Measurements from ENCODE around the gene JSRP1. TPM values are rescaled to one million over a fixed set of nuclear protein-coding genes. Genes with fewer than 3 reads are reported as not detected.

JSRP1 gene
- total and polyA plus RNA-seq, 2 donors from 2014 or later, result 0.37 to 5.0 TPM

DNA sequence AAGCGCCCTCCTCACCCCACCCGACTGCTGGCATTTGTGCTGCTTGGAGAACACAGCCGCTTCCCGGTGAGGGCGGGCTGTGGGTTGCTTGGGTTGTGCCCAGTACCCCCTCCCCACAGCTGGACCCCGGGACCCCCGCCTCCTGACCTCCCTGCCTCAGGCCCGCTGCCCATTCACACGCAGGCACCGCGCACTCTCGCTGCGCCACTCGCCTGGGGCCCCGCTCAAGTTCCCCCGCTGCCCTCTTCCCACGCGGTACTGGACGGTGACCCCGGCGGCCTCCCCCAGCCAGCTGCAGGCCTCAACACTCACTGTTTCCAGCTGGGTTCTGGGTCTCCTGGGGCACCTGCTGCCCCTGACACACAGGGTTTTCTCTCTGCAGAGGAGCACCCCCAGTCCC lies 36.5 kb downstream of the JSRP1 start:
- Histone ChIP-seq H3K36me3 (ENCODE audit: control insufficient read depth in 2 of 3, insufficient read depth in 3 of 3, low read length in 3 of 3) (peaks cover 0 to 17% (median 8%) of the 10 kb centered on the region in 3 donors), H3K4me3 (ENCODE audit: low read length in 3 of 3) (no peak overlapping the region), H3K27ac (ENCODE audit: low read depth in 2 of 2, low read length in 2 of 2) (no peak overlapping the region), H3K4me1 (ENCODE audit: control insufficient read depth in 2 of 3, insufficient read depth in 2 of 3, low read depth in 1 of 3, low read length in 3 of 3) (peaks cover 0 to 4% (median 0%) of the 10 kb centered on the region in 3 donors), H3K27me3 (ENCODE audit: control insufficient read depth, insufficient read depth, low read length) (no peaks in the 10 kb centered on the region), H3K9ac (ENCODE audit: low read length in 3 of 3) (no peak overlapping the region), H3K9me3 (ENCODE audit: control insufficient read depth in 2 of 3, insufficient read depth in 1 of 3, low read length in 3 of 3) (no peaks in the 10 kb centered on the region)
- intact Hi-C loops (cut with DNase I), result no loop called here
- TF ChIP-seq, protein P1, sequence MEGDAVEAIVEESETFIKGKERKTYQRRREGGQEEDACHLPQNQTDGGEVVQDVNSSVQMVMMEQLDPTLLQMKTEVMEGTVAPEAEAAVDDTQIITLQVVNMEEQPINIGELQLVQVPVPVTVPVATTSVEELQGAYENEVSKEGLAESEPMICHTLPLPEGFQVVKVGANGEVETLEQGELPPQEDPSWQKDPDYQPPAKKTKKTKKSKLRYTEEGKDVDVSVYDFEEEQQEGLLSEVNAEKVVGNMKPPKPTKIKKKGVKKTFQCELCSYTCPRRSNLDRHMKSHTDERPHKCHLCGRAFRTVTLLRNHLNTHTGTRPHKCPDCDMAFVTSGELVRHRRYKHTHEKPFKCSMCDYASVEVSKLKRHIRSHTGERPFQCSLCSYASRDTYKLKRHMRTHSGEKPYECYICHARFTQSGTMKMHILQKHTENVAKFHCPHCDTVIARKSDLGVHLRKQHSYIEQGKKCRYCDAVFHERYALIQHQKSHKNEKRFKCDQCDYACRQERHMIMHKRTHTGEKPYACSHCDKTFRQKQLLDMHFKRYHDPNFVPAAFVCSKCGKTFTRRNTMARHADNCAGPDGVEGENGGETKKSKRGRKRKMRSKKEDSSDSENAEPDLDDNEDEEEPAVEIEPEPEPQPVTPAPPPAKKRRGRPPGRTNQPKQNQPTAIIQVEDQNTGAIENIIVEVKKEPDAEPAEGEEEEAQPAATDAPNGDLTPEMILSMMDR (IDR thresholded peaks at IDR 0.05; ENCODE audit: borderline replicate concordance, extremely low read depth, insufficient read depth), result no peak
- no peak for FAIRE-seq
- no peak for DNase-seq

DNA sequence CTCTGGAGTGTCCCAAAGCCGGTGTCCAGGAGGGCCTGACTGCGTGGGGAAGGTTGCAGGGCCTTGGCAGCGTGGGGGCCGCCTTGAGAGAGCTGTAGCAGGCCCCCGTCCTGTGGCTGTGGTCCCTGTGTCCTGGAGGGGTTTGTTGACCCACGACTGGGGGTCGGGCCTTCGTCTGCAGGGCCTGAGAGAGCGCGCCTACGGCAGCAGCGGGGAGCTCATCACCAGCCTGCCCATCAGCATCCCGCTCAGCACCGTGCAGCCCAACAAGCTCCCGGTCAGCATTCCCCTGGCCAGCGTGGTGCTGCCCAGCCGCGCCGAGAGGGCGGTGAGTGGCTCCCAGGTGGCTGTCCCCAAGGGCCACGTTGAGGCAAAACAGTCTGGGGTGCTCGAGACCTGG lies 38.6 kb downstream of the JSRP1 start:
- H3K9me3 ChIP-seq (ENCODE audit: control insufficient read depth in 2 of 3, insufficient read depth in 1 of 3, low read length in 3 of 3), result no peaks in the 10 kb centered on the region
- no peak overlapping the region for H3K9ac ChIP-seq (ENCODE audit: low read length in 3 of 3)
- peaks cover 0 to 4% (median 0%) of the 10 kb centered on the region in 3 donors for H3K4me1 ChIP-seq (ENCODE audit: control insufficient read depth in 2 of 3, insufficient read depth in 2 of 3, low read depth in 1 of 3, low read length in 3 of 3)
- FAIRE-seq (no peak), DNase-seq (no peak)
- TF ChIP-seq, protein P1 (IDR thresholded peaks at IDR 0.05; ENCODE audit: borderline replicate concordance, extremely low read depth, insufficient read depth), result no peak
- no peaks in the 10 kb centered on the region for H3K27me3 ChIP-seq (ENCODE audit: control insufficient read depth, insufficient read depth, low read length)
- no peak overlapping the region for H3K4me3 ChIP-seq (ENCODE audit: low read length in 3 of 3)
- no peak overlapping the region for H3K27ac ChIP-seq (ENCODE audit: low read depth in 2 of 2, low read length in 2 of 2)
- H3K36me3 ChIP-seq (ENCODE audit: control insufficient read depth in 2 of 3, insufficient read depth in 3 of 3, low read length in 3 of 3), result peaks cover 0 to 29% (median 13%) of the 10 kb centered on the region in 3 donors
- intact Hi-C loops (cut with DNase I), result no loop called here

DNA sequence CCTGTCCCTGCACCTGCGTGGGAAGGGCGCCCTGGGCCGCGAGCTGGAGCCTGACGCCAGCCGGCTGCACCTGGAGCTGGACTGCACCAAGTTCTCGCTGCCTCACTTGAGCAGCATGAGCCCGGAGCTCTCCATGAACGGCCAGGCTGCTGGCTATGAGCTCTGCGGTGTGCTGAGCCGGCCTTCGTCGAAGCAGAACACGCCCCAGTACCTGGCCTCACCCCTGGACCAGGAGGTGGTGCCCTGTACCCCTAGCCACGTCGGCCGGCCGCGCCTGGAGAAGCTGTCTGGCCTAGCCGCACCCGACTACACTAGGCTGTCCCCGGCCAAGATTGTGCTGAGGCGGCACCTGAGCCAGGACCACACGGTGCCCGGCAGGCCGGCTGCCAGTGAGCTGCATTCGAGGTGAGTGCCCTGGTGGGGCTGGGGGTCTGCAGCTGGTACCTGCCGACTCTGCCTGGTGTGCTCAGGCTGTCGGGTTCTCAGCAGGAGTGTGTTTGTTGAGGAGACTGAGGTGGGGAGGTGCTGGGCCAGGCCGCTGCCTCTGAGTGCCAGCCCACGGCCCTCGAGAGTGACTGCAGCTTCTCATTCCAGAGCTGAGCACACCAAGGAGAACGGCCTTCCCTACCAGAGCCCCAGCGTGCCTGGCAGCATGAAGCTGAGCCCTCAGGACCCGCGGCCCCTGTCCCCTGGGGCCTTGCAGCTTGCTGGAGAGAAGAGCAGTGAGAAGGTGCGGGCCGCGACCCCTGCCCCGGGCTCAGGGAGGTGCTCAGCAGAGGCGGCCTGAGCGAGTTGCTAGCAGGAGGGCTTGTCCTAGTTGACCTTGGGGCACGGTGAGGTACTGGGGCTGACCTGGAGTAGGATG lies 39.6 kb downstream of the JSRP1 start:
- Histone ChIP-seq H3K36me3 (ENCODE audit: control insufficient read depth in 2 of 3, insufficient read depth in 3 of 3, low read length in 3 of 3) (peaks cover 0 to 35% (median 17%) of the 10 kb centered on the region in 3 donors), H3K9ac (ENCODE audit: low read length in 3 of 3) (no peak overlapping the region), H3K4me3 (ENCODE audit: low read length in 3 of 3) (no peak overlapping the region), H3K27ac (ENCODE audit: low read depth in 2 of 2, low read length in 2 of 2) (no peak overlapping the region), H3K9me3 (ENCODE audit: control insufficient read depth in 2 of 3, insufficient read depth in 1 of 3, low read length in 3 of 3) (no peaks in the 10 kb centered on the region), H3K27me3 (ENCODE audit: control insufficient read depth, insufficient read depth, low read length) (no peaks in the 10 kb centered on the region), H3K4me1 (ENCODE audit: control insufficient read depth in 2 of 3, insufficient read depth in 2 of 3, low read depth in 1 of 3, low read length in 3 of 3) (peaks cover 0 to 6% (median 0%) of the 10 kb centered on the region in 3 donors)
- TF ChIP-seq, protein P1 (IDR thresholded peaks at IDR 0.05; ENCODE audit: borderline replicate concordance, extremely low read depth, insufficient read depth), result no peak
- DNase-seq, result no peak
- intact Hi-C loops (cut with DNase I), result no loop called here
- FAIRE-seq, result no peak

Measured in kidney (tissue), 14 donors.